ENCODE results near the gene DACT1. TPM values are rescaled to one million over a fixed set of nuclear protein-coding genes. Genes with fewer than 3 reads are reported as not detected.

Gene DACT1
- total and polyA plus RNA-seq, 2 donors (not counting 1 experiment from before 2014, with no cell fraction given): 10.2 to 10.6 TPM

GRCh38 chr14:58647777-58648176, 10.0 kb downstream of the DACT1 start:
- Histone ChIP-seq H3K4me1 (ENCODE audit: control insufficient read depth, extremely low read depth, insufficient read depth, low read length) (no peaks in the 10 kb centered on the region), H3K27ac (ENCODE audit: insufficient read depth, low read length) (no peak overlapping the region), H3K9ac (ENCODE audit: insufficient read depth, low read length) (no peak overlapping the region), H4K20me1 (ENCODE audit: control insufficient read depth, extremely low read depth, insufficient read depth, low read length) (no peaks in the 10 kb centered on the region), H3K9me3 (ENCODE audit: control insufficient read depth, insufficient read depth, low read depth, low read length) (no peaks in the 10 kb centered on the region), H2AFZ (ENCODE audit: low read length) (no peak overlapping the region), H3K79me2 (ENCODE audit: control insufficient read depth, insufficient read depth, low read length) (no peaks in the 10 kb centered on the region), H3K36me3 (ENCODE audit: control insufficient read depth, insufficient read depth, low read length) (peaks cover 3% of the 10 kb centered on the region), H3K4me2 (ENCODE audit: extremely low read depth, insufficient read depth, low read length) (no peak overlapping the region), H3K4me3 (replicated peaks in 1 of 4; ENCODE audit: control extremely low read depth in 1 of 4, insufficient read depth in 1 of 4, low read depth in 3 of 4, low read length in 4 of 4) (no peak overlapping the region), H3K27me3 (ENCODE audit: control insufficient read depth, insufficient read depth, low read length) (no peaks in the 10 kb centered on the region)
- no peak for DNase-seq (ENCODE audit: low read depth in 2 of 2)
- no peak for TF ChIP-seq CTCF (conservative IDR thresholded peaks at IDR 0.05 in 1 of 2, IDR thresholded peaks at IDR 0.05 in 1 of 2; ENCODE audit: low read depth in 1 of 2, low read length in 2 of 2)

GRCh38 chr14:58650857-58651256, 13.1 kb downstream of the DACT1 start:
- no peak for TF ChIP-seq CTCF (conservative IDR thresholded peaks at IDR 0.05 in 1 of 2, IDR thresholded peaks at IDR 0.05 in 1 of 2; ENCODE audit: low read depth in 1 of 2, low read length in 2 of 2)
- TF ChIP-seq EZH2 (IDR thresholded peaks at IDR 0.05; ENCODE audit: low read length, missing control alignments): no peak
- Histone ChIP-seq H2AFZ (ENCODE audit: low read length) (no peak overlapping the region), H3K9ac (ENCODE audit: insufficient read depth, low read length) (no peak overlapping the region), H3K79me2 (ENCODE audit: control insufficient read depth, insufficient read depth, low read length) (no peaks in the 10 kb centered on the region), H3K9me3 (ENCODE audit: control insufficient read depth, insufficient read depth, low read depth, low read length) (no peaks in the 10 kb centered on the region), H4K20me1 (ENCODE audit: control insufficient read depth, extremely low read depth, insufficient read depth, low read length) (no peaks in the 10 kb centered on the region), H3K27ac (ENCODE audit: insufficient read depth, low read length) (no peak overlapping the region), H3K36me3 (ENCODE audit: control insufficient read depth, insufficient read depth, low read length) (peaks cover 1% of the 10 kb centered on the region), H3K4me2 (ENCODE audit: extremely low read depth, insufficient read depth, low read length) (no peak overlapping the region), H3K4me1 (ENCODE audit: control insufficient read depth, extremely low read depth, insufficient read depth, low read length) (no peaks in the 10 kb centered on the region), H3K4me3 (replicated peaks in 1 of 4; ENCODE audit: control extremely low read depth in 1 of 4, insufficient read depth in 1 of 4, low read depth in 3 of 4, low read length in 4 of 4) (no peak overlapping the region), H3K27me3 (ENCODE audit: control insufficient read depth, insufficient read depth, low read length) (no peaks in the 10 kb centered on the region)
- DNase-seq (ENCODE audit: low read depth in 2 of 2): no peak

GRCh38 chr14:58656671-58657411, 19.1 kb downstream of the DACT1 start:
- Histone ChIP-seq H3K27ac (ENCODE audit: insufficient read depth, low read length) (no peak overlapping the region), H3K4me2 (ENCODE audit: extremely low read depth, insufficient read depth, low read length) (no peak overlapping the region), H3K4me1 (ENCODE audit: control insufficient read depth, extremely low read depth, insufficient read depth, low read length) (no peaks in the 10 kb centered on the region), H3K27me3 (ENCODE audit: control insufficient read depth, insufficient read depth, low read length) (no peaks in the 10 kb centered on the region), H3K9ac (ENCODE audit: insufficient read depth, low read length) (no peak overlapping the region), H3K36me3 (ENCODE audit: control insufficient read depth, insufficient read depth, low read length) (no peaks in the 10 kb centered on the region), H2AFZ (ENCODE audit: low read length) (no peak overlapping the region), H3K79me2 (ENCODE audit: control insufficient read depth, insufficient read depth, low read length) (no peaks in the 10 kb centered on the region), H3K4me3 (replicated peaks in 1 of 4; ENCODE audit: control extremely low read depth in 1 of 4, insufficient read depth in 1 of 4, low read depth in 3 of 4, low read length in 4 of 4) (no peak overlapping the region), H3K9me3 (ENCODE audit: control insufficient read depth, insufficient read depth, low read depth, low read length) (no peaks in the 10 kb centered on the region), H4K20me1 (ENCODE audit: control insufficient read depth, extremely low read depth, insufficient read depth, low read length) (no peaks in the 10 kb centered on the region)
- no peak for DNase-seq (ENCODE audit: low read depth in 2 of 2)
- TF ChIP-seq EZH2 (IDR thresholded peaks at IDR 0.05; ENCODE audit: low read length, missing control alignments): no peak
- TF ChIP-seq CTCF (conservative IDR thresholded peaks at IDR 0.05 in 1 of 2, IDR thresholded peaks at IDR 0.05 in 1 of 2; ENCODE audit: low read depth in 1 of 2, low read length in 2 of 2): no peak

Measured in fibroblast of lung (primary cell).